Measurements from ENCODE around the gene ENTR1.
"Not testable (repeated sequence)": the region's sequence is repeated elsewhere in the genome, so short reads cannot be mapped to it uniquely, and the experiment has no call there.

The ENTR1 gene

GRCh38 chr9:136416914-136417313 is 6.5 kb upstream of the ENTR1 start:
- DNase-seq = no peak

- no peak for DNase-seq
Measured at GRCh38 chr9:136416427-136416826, 6.0 kb upstream of the ENTR1 start.

- no peak for DNase-seq
Measured at GRCh38 chr9:136412962-136413361, 2.5 kb upstream of the ENTR1 start.

GRCh38 chr9:136411378-136411777 is 964 bp upstream of the ENTR1 start:
- DNase-seq = no peak

GRCh38 chr9:136409557-136410455 is 608 bp downstream of the ENTR1 start:
- peak; percentile 19 to 22 for DNase-seq

- DNase-seq = no peak
Measured at GRCh38 chr9:136407911-136408310, 2.5 kb downstream of the ENTR1 start.

- not testable (repeated sequence) for DNase-seq
Measured at GRCh38 chr9:136407061-136407460, 3.4 kb downstream of the ENTR1 start.

GRCh38 chr9:136405904-136406303 is 4.5 kb downstream of the ENTR1 start:
- not testable (repeated sequence) for DNase-seq

- no peak for DNase-seq
Measured at GRCh38 chr9:136405481-136405880, 4.9 kb downstream of the ENTR1 start.

GRCh38 chr9:136404801-136405136 is 5.6 kb downstream of the ENTR1 start:
- no peak for DNase-seq

GRCh38 chr9:136403915-136404800 is 6.3 kb downstream of the ENTR1 start:
- peak; percentile 26 to 63 for DNase-seq

GRCh38 chr9:136403538-136403914 is 6.9 kb downstream of the ENTR1 start:
- peak; percentile 74 to 86 for DNase-seq

- no peak for DNase-seq
Measured at GRCh38 chr9:136402067-136402466, 8.3 kb downstream of the ENTR1 start.

- DNase-seq = no peak
Measured at GRCh38 chr9:136401173-136401922, 9.1 kb downstream of the ENTR1 start.

GRCh38 chr9:136400038-136400834 is 10.2 kb downstream of the ENTR1 start, which contains the start of gene SNAPC4:
Gene SNAPC4, minus strand, starts transcription at chr9:136400170. Its CDS starts 1,742 bp downstream, at chr9:136398428.
- DNase-seq = peak; percentile 88 to 90

- peak; percentile 32 to 46 for DNase-seq
Measured at GRCh38 chr9:136399176-136400037, 11.0 kb downstream of the ENTR1 start.

- no peak for DNase-seq
Measured at GRCh38 chr9:136398286-136398685, 12.1 kb downstream of the ENTR1 start.

- DNase-seq = no peak
Measured at GRCh38 chr9:136397643-136398042, 12.8 kb downstream of the ENTR1 start.

GRCh38 chr9:136396219-136396515 is 14.2 kb downstream of the ENTR1 start:
- DNase-seq = no peak

GRCh38 chr9:136395345-136396218 is 14.8 kb downstream of the ENTR1 start:
- no peak for DNase-seq

All from CD4-positive, alpha-beta T cell treated with Interleukin-1 beta for 1 hour (primary cell).